Endodermal cell (in vitro differentiated cells): ENCODE data around the gene PRR14L. TPM values are rescaled to one million over a fixed set of nuclear protein-coding genes. Genes with fewer than 3 reads are reported as not detected.

Source experiments
- DNase-seq: peaks from one replicate; pipeline ENCODE4 v3.0.0-alpha.2; 2017
- H3K27ac ChIP-seq: 2 replicates; pipeline ENCODE4 v1.5.1; 2013; ENCODE audit warnings: mild to moderate bottlenecking, low read depth, low read length, moderate library complexity
- H3K27me3 ChIP-seq: 2 replicates; pipeline ENCODE4 v1.6.1; 2013; ENCODE audit warnings: mild to moderate bottlenecking, low read length, moderate library complexity; ENCODE audit not compliant: insufficient read depth, control insufficient read depth, poor library complexity, severe bottlenecking
- H3K36me3 ChIP-seq: 2 replicates; pipeline ENCODE4 v1.7.0; 2013; ENCODE audit warnings: mild to moderate bottlenecking, low read length, moderate library complexity; ENCODE audit not compliant: control insufficient read depth, insufficient read depth
- H3K4me1 ChIP-seq: one replicate; pipeline ENCODE4 v1.7.0; 2013; ENCODE audit warnings: low read length; ENCODE audit not compliant: control insufficient read depth, insufficient read depth
- H3K4me3 ChIP-seq: 2 replicates; pipeline ENCODE4 v1.5.1; 2013; ENCODE audit warnings: mild to moderate bottlenecking, low read length, moderate library complexity
- H3K9ac ChIP-seq: 2 replicates; pipeline ENCODE4 v1.6.1; 2013; ENCODE audit warnings: mild to moderate bottlenecking, low read length, moderate library complexity; ENCODE audit not compliant: poor library complexity, severe bottlenecking; ENCODE audit errors: extremely low read depth
- H3K9me3 ChIP-seq: 2 replicates; pipeline ENCODE4 v1.6.1; 2013; ENCODE audit warnings: mild to moderate bottlenecking, low read length, moderate library complexity; ENCODE audit not compliant: control insufficient read depth
- H3K27ac Mint-ChIP-seq: 2 replicates; pipeline ENCODE4 v1.8.0; 2020; ENCODE audit warnings: mixed read lengths
- H3K27me3 Mint-ChIP-seq: 2 replicates; pipeline ENCODE4 v1.8.0; 2021; ENCODE audit warnings: mild to moderate bottlenecking, mixed read lengths; ENCODE audit not compliant: insufficient read depth
- H3K36me3 Mint-ChIP-seq: 2 replicates; pipeline ENCODE4 v1.8.0; 2020; ENCODE audit warnings: low read depth, mixed read lengths
- H3K4me1 Mint-ChIP-seq: 2 replicates; pipeline ENCODE4 v1.8.0; 2020; ENCODE audit warnings: mixed read lengths
- H3K4me3 Mint-ChIP-seq: 2 replicates; pipeline ENCODE4 v1.8.0; 2020; ENCODE audit warnings: mild to moderate bottlenecking, moderate library complexity, mixed read lengths
- H3K9me3 Mint-ChIP-seq: 2 replicates; pipeline ENCODE4 v1.8.0; 2020; ENCODE audit warnings: mild to moderate bottlenecking, mixed read lengths
- WGBS, 2 experiments: methylation state at CpG; one replicate each; pipeline versions ENCODE4 v1.1.5 to v1.1.7; 2013; ENCODE audit warnings: missing lambda C conversion rate in 2 of 2, mixed read lengths in 1 of 2; ENCODE audit not compliant: insufficient coverage in 1 of 2, insufficient read length in 1 of 2; 5-methylcytosine and 5-hydroxymethylcytosine counted together
- total RNA-seq, 2 donors: library from RNA; stranded (reverse); fragmentation: NEBNext Ultra II Directional in 1 of 2; extraction: Animal tissue kit (Norgen Biotek cat#: 25700) in 1 of 2; gene quantifications; 2 replicates in 1 of 2; 3 replicates in 1 of 2; pipeline ENCODE4 v1.2.1, GENCODE V29; 2021
- TF ChIP-seq, protein P1 (sequence below): fragments of 200-600 bp; sonication (generic); conservative IDR thresholded peaks from 2 replicates; pipeline ENCODE4 v1.5.0; 2021; ENCODE audit warnings: antibody characterized with exemption, mild to moderate bottlenecking

Gene PRR14L
- total RNA-seq, 2 donors from 2014 or later: 105 to 131 TPM

DNA sequence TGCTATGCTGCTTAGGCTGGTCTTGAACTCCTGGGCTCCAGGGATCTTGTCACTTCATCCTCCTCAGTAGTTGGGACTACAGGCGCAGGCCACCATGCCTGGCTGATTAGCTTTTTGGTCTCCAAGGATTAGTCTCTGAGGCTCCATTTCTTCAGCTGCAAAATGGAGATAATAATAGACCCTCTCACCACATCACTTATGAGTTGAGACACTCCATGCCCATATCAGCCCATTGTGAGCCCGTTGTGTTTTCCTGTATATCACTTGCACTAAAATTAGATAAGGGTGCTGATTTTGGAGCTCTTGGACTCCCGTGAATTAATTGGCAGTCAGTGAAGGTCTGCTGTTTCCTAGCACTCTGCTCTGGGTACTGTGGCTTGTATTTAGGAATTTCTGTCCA is 39.9 kb upstream of the PRR14L start:
- no peaks in the 10 kb centered on the region for H3K27me3 ChIP-seq
- peaks cover 27% of the 10 kb centered on the region for H3K36me3 ChIP-seq
- Mint-ChIP-seq H3K27ac (no peak overlapping the region), H3K4me3 (no peak overlapping the region), H3K4me1 (no peaks in the 10 kb centered on the region), H3K27me3 (no peaks in the 10 kb centered on the region), H3K9me3 (no peaks in the 10 kb centered on the region), H3K36me3 (peaks cover 30% of the 10 kb centered on the region)
- no peak overlapping the region for H3K4me3 ChIP-seq
- no peaks in the 10 kb centered on the region for H3K9me3 ChIP-seq
- TF ChIP-seq, protein P1, sequence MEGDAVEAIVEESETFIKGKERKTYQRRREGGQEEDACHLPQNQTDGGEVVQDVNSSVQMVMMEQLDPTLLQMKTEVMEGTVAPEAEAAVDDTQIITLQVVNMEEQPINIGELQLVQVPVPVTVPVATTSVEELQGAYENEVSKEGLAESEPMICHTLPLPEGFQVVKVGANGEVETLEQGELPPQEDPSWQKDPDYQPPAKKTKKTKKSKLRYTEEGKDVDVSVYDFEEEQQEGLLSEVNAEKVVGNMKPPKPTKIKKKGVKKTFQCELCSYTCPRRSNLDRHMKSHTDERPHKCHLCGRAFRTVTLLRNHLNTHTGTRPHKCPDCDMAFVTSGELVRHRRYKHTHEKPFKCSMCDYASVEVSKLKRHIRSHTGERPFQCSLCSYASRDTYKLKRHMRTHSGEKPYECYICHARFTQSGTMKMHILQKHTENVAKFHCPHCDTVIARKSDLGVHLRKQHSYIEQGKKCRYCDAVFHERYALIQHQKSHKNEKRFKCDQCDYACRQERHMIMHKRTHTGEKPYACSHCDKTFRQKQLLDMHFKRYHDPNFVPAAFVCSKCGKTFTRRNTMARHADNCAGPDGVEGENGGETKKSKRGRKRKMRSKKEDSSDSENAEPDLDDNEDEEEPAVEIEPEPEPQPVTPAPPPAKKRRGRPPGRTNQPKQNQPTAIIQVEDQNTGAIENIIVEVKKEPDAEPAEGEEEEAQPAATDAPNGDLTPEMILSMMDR: no peak
- DNase-seq: no peak
- H3K9ac ChIP-seq: no peak overlapping the region
- WGBS, 2 experiments: 86 to 93% methylated on average over 1 to 3 of the region's 3 CpGs
- no peaks in the 10 kb centered on the region for H3K4me1 ChIP-seq
- H3K27ac ChIP-seq: no peak overlapping the region

- Histone ChIP-seq H3K9me3 (no peaks in the 10 kb centered on the region), H3K36me3 (peaks cover 42% of the 10 kb centered on the region), H3K27me3 (no peaks in the 10 kb centered on the region), H3K4me3 (no peak overlapping the region), H3K4me1 (no peaks in the 10 kb centered on the region), H3K9ac (no peak overlapping the region), H3K27ac (no peak overlapping the region)
- peaks cover 50% of the 10 kb centered on the region for H3K36me3 Mint-ChIP-seq
- TF ChIP-seq, protein P1: no peak
- no peaks in the 10 kb centered on the region for H3K4me1 Mint-ChIP-seq
- no peaks in the 10 kb centered on the region for H3K9me3 Mint-ChIP-seq
- 94 to 100% methylated on average over 4 of the region's 4 CpGs for WGBS, 2 experiments
- no peak overlapping the region for H3K4me3 Mint-ChIP-seq
- no peaks in the 10 kb centered on the region for H3K27me3 Mint-ChIP-seq
- DNase-seq: no peak
- no peak overlapping the region for H3K27ac Mint-ChIP-seq
Observed at GRCh38 chr22:31776231-31776630, 26.3 kb upstream of the PRR14L start.

DNA sequence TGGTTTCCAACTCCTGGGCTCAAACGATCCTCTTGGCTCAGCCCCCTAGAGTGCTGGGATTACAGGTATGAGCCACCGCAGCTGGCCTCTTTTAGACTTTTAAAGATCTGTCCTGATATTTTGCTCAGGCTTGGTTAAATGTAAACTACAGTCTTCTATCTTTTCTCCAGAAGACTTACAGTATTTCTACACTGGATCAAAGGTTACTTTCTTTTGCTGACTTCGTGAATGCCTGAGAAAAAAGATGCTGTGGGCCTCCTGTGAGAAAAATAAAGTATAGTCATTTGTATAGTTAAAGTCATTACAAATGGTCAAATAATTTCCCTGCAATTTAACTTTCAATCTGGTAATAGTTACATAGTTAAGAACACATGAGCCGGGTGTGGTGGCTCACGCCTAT is 23.5 kb upstream of the PRR14L start:
- no peak for DNase-seq
- Mint-ChIP-seq H3K27ac (no peak overlapping the region), H3K4me1 (no peaks in the 10 kb centered on the region), H3K4me3 (no peak overlapping the region), H3K27me3 (no peaks in the 10 kb centered on the region), H3K36me3 (peaks cover 57% of the 10 kb centered on the region), H3K9me3 (no peaks in the 10 kb centered on the region)
- Histone ChIP-seq H3K4me1 (no peaks in the 10 kb centered on the region), H3K4me3 (no peak overlapping the region), H3K27me3 (no peaks in the 10 kb centered on the region), H3K27ac (no peak overlapping the region), H3K9ac (no peak overlapping the region), H3K36me3 (peaks cover 48% of the 10 kb centered on the region), H3K9me3 (no peaks in the 10 kb centered on the region)
- 90 to 94% methylated on average over 3 to 5 of the region's 5 CpGs for WGBS, 2 experiments
- TF ChIP-seq, protein P1: no peak
